Upper lobe of left lung (tissue), 4 donors: Measurements from ENCODE around the gene CDK15.

Experiments used
- POLR2A ChIP-seq, 4 donors: fragments of 450-650 bp; IDR thresholded peaks; one replicate each; pipeline ENCODE4 v1.5.1; 2016 to 2017; ENCODE audit warnings: antibody characterized with exemption in 4 of 4, mild to moderate bottlenecking in 2 of 4
- POLR2AphosphoS5 ChIP-seq, 2 donors: sonication (generic); formaldehyde crosslinking; IDR thresholded peaks; one replicate each; pipeline ENCODE4 v1.5.1; 2017; ENCODE audit warnings: antibody characterized with exemption in 2 of 2
- TF ChIP-seq, protein P1 (sequence below), 6 experiments: fragments of 450-650 bp in 4 of 6; fragments of 200-600 bp in 2 of 6; sonication (generic) in 2 of 6; IDR thresholded peaks; one replicate each; pipeline ENCODE4 v1.5.1; 2016 to 2019; ENCODE audit warnings: antibody characterized with exemption in 6 of 6

DNA sequence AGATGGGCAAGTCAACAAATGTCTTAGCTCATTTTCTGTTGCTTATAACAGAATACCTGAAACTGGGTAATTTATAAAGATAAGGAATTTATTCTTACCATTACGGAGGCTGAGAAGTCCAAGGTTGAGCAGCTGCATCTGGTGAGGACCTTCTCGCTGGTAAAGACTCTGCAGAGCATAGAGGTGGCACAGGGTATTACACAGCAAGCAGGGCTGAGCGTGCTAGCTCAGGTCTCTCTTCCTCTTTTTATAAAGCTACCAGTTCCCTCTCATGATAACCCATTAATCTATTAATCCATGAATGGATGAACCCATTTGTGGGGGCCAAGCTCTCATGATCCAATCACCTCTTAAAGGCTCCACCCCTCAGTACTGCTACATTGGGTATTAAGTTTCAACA is 109.1 kb downstream of the CDK15 start:
- TF ChIP-seq, protein P1, sequence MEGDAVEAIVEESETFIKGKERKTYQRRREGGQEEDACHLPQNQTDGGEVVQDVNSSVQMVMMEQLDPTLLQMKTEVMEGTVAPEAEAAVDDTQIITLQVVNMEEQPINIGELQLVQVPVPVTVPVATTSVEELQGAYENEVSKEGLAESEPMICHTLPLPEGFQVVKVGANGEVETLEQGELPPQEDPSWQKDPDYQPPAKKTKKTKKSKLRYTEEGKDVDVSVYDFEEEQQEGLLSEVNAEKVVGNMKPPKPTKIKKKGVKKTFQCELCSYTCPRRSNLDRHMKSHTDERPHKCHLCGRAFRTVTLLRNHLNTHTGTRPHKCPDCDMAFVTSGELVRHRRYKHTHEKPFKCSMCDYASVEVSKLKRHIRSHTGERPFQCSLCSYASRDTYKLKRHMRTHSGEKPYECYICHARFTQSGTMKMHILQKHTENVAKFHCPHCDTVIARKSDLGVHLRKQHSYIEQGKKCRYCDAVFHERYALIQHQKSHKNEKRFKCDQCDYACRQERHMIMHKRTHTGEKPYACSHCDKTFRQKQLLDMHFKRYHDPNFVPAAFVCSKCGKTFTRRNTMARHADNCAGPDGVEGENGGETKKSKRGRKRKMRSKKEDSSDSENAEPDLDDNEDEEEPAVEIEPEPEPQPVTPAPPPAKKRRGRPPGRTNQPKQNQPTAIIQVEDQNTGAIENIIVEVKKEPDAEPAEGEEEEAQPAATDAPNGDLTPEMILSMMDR (IDR thresholded peaks at IDR 0.05), result no peak
- TF ChIP-seq POLR2AphosphoS5 (IDR thresholded peaks at IDR 0.05) (no peak), POLR2A (IDR thresholded peaks at IDR 0.05) (no peak)
